KMS-11 (cell line): ENCODE results near the gene EFHC2.

Source experiments
- H2AFZ ChIP-seq: fragments of 200-600 bp; sonication (generic); 2 replicates; pipeline ENCODE4 v1.6.1; 2016; ENCODE audit warnings: antibody characterized with exemption, mixed run types, low read depth
- H3K27ac ChIP-seq: fragments of 200-600 bp; sonication (generic); 2 replicates; pipeline ENCODE4 v1.6.1; 2016; ENCODE audit warnings: mild to moderate bottlenecking, mixed run types
- H3K27me3 ChIP-seq: fragments of 200-600 bp; sonication (generic); 2 replicates; pipeline ENCODE4 v1.6.1; 2017; ENCODE audit warnings: mild to moderate bottlenecking, low read depth, mixed run types, moderate library complexity; ENCODE audit not compliant: insufficient read depth
- H3K36me3 ChIP-seq: fragments of 200-600 bp; sonication (generic); 2 replicates; pipeline ENCODE4 v1.6.1; 2017; ENCODE audit warnings: mild to moderate bottlenecking, mixed run types; ENCODE audit not compliant: insufficient read depth
- H3K4me1 ChIP-seq: fragments of 200-600 bp; sonication (generic); 2 replicates; pipeline ENCODE4 v1.6.1; 2016; ENCODE audit warnings: mild to moderate bottlenecking, low read depth, mixed run types; ENCODE audit not compliant: poor library complexity, severe bottlenecking
- H3K4me2 ChIP-seq: fragments of 200-600 bp; sonication (generic); 2 replicates; pipeline ENCODE4 v1.7.0; 2016; ENCODE audit warnings: mild to moderate bottlenecking, mixed run types
- H3K4me3 ChIP-seq: fragments of 200-600 bp; sonication (generic); IDR thresholded peaks from 2 replicates; pipeline ENCODE4 v1.6.1; 2017; ENCODE audit warnings: low read depth, low read length, mixed read lengths; ENCODE audit not compliant: insufficient read depth
- H3K79me2 ChIP-seq: fragments of 200-600 bp; sonication (generic); 2 replicates; pipeline ENCODE4 v1.6.1; 2016; ENCODE audit warnings: low read depth, mixed run types; ENCODE audit not compliant: insufficient read depth
- H3K9ac ChIP-seq: fragments of 200-600 bp; sonication (generic); 2 replicates; pipeline ENCODE4 v1.6.1; 2016; ENCODE audit warnings: mild to moderate bottlenecking, mixed run types
- H4K20me1 ChIP-seq: fragments of 200-600 bp; sonication (generic); 2 replicates; pipeline ENCODE4 v1.6.1; 2016; ENCODE audit warnings: mild to moderate bottlenecking, mixed run types; ENCODE audit not compliant: insufficient read depth
- CTCF ChIP-seq: fragments of 200-600 bp; sonication (generic); conservative IDR thresholded peaks from 2 replicates; pipeline ENCODE4 v1.6.1; 2017; ENCODE audit warnings: low read depth, mild to moderate bottlenecking, antibody characterized with exemption, low read length, moderate library complexity, mixed read lengths

The EFHC2 gene

GRCh38 chrX:44178274-44179053 is 165.0 kb downstream of the EFHC2 start:
- H3K36me3 ChIP-seq: no peaks in the 10 kb centered on the region
- no peak for TF ChIP-seq CTCF
- no peaks in the 10 kb centered on the region for H3K79me2 ChIP-seq
- H2AFZ ChIP-seq: no peak overlapping the region
- no peak overlapping the region for H3K9ac ChIP-seq
- H3K4me3 ChIP-seq: no peak overlapping the region
- no peaks in the 10 kb centered on the region for H3K27me3 ChIP-seq
- no peaks in the 10 kb centered on the region for H3K4me1 ChIP-seq
- H3K27ac ChIP-seq: no peak overlapping the region
- no peak overlapping the region for H3K4me2 ChIP-seq
- H4K20me1 ChIP-seq: no peaks in the 10 kb centered on the region

DNA sequence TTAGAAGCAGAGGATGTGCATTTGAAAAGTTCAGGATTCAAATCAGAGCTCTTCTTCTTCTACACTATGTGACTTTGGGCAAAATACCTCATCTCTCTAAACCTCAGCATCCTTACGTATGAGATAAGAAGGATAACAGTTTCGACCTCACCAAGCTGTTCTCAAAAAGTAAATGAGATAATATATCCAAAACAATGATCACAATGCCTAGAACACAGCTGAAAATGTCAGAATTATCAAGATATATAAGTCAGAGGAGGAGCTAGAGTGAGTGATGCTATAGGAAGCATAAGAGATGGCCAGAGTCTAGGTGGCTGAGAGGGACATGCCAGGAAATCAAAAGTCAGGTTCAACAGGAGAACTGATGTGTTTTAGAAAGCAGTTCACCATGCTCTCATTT is 168.0 kb downstream of the EFHC2 start:
- TF ChIP-seq CTCF: no peak
- no peaks in the 10 kb centered on the region for H4K20me1 ChIP-seq
- no peak overlapping the region for H3K4me2 ChIP-seq
- no peak overlapping the region for H3K27ac ChIP-seq
- H3K4me3 ChIP-seq: no peak overlapping the region
- no peak overlapping the region for H3K9ac ChIP-seq
- no peaks in the 10 kb centered on the region for H3K36me3 ChIP-seq
- H3K27me3 ChIP-seq: no peaks in the 10 kb centered on the region
- H3K79me2 ChIP-seq: no peaks in the 10 kb centered on the region
- no peaks in the 10 kb centered on the region for H3K4me1 ChIP-seq
- H2AFZ ChIP-seq: no peak overlapping the region

DNA sequence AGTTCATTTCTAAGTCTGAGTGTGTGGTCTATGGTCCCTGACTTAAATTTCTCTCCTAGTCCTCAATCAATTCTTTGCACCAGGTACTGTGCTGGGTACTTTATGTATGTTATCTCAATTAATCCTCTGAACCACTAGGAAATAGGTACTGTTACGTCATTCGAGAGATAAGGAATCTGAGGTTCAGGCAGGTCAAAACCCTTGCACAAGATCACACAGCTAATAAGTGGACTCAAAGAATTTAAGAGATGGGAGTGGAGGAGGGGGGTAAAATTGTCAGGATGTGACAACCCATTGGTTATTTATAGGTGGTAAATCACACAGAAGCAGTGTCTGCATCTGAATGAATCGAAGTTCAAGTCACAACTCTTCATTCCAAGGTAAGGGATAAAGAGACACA is 169.4 kb downstream of the EFHC2 start:
- Histone ChIP-seq H3K4me2 (no peak overlapping the region), H3K27ac (no peak overlapping the region), H3K4me3 (no peak overlapping the region), H3K4me1 (no peaks in the 10 kb centered on the region), H3K27me3 (no peaks in the 10 kb centered on the region), H3K36me3 (no peaks in the 10 kb centered on the region), H3K9ac (no peak overlapping the region), H2AFZ (no peak overlapping the region), H4K20me1 (no peaks in the 10 kb centered on the region), H3K79me2 (no peaks in the 10 kb centered on the region)
- no peak for TF ChIP-seq CTCF

- Histone ChIP-seq H3K36me3 (no peaks in the 10 kb centered on the region), H3K4me1 (no peaks in the 10 kb centered on the region), H3K79me2 (no peaks in the 10 kb centered on the region), H4K20me1 (no peaks in the 10 kb centered on the region), H3K4me3 (no peak overlapping the region), H3K4me2 (no peak overlapping the region), H2AFZ (no peak overlapping the region), H3K9ac (no peak overlapping the region), H3K27me3 (no peaks in the 10 kb centered on the region), H3K27ac (no peak overlapping the region)
- no peak for TF ChIP-seq CTCF
These were observed 170.3 kb downstream of the EFHC2 start for GRCh38 chrX:44173219-44173618.
